GM10847 (cell line): ENCODE measurements around the gene EPS8.
A peak's percentile ranks its signal among the peaks of the same experiment; 100 is the strongest.

Source experiments
- POLR2A ChIP-seq: IDR thresholded peaks from 2 replicates; pipeline ENCODE4 v1.6.1; 2011; ENCODE audit not compliant: insufficient read length; ENCODE audit errors: extremely low read depth

Gene EPS8

DNA sequence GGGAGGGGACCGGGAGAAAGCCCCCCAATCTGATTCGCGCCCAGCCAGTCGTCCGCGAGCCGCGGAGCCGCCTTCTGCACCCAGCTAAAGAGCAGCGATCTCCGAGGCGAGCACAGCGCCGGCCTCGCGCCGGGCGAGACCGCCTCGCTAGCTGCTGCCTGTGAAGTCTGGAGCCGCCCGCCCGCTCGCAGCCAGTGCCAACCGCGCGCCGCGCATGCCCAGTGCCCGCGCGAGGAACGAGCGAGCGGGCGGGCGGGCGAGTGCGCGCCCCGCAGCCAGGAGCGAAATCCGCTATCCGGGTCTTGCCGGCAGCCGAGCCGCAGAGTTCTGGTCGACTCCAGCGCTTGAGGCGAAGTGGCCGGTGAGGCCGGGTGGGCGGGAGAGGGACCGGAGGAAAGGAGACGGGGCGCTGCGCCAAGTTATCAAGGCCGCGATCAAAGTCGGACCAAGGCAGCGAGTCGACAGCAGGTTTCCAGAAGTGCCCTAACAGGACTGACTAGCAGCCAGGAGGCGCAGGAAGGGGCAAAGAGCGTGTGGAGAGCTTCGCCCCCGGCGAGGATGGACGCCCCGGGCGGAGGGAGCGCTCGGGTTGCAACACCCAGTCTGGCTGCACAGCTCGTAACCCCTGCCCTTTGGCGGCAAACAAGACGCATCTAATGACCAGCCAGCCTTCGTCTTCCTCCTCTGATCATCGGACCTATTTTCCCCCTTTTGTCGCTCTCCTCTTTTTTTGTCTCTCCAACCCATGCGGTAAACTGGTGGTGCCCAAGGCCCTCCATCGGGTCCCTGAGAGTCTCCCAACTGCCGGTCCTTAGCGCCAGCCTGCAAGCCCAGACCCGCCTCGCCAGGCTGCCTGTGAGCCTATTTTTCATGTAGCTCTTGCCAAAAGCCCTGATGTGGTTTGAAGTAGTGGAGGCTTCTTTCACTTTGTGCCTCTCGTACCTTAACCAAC is at the start of gene EPS8:
TSS of gene EPS8 (minus strand) at position 169 of the 952 bp plus-strand sequence. CDS start 106,437 bp downstream, outside the sequence.
- TF ChIP-seq POLR2A: peak; percentile 60

DNA sequence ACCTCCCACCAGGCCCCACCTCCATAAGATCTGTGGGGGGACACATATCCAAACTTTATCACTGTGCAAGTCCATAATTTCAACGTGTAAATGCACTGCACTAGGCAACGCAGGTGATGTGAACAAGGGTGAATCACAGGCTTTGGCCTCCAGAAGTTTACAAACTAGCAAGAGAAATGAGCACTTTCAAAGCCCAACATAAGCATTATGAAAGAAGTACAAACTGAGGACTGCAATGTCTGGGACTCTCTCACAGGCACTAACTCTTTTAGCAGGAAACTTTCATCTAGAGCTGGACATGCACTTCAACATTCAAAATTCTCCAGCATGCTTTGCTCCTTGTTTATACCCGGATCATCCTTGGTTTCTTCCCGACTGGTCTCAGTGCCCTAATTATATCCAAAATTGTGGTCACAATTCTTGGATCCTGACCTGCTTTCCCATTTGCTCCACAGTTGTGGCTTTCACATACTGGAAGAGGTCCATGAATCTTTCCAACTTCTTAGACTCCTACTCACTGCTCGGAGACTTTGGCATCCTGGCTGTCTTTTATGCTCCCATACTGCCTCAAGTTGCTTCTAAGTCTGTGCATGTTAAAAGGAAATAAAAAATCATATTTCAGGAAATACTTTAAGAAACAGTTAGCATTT is 48.1 kb upstream of the EPS8 start:
- no peak for TF ChIP-seq POLR2A

DNA sequence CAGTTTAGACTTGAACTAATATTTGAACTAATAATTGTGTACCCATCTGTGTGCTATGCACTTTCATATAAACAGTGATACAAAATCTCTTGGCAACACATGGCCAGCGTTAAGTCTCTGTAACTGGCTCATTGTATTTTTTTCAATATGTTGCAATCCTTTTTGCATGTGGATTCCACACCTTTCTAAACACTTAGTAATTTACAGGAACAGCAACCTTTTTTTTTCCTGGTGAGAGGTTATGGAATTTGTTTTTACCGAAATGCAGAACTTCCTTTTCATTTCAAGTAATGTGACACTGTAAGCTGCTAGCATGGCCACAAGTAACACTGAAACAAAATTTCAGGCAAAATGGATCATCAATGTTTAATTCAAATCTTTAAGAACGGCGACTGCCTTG is 45.4 kb upstream of the EPS8 start:
- no peak for TF ChIP-seq POLR2A

DNA sequence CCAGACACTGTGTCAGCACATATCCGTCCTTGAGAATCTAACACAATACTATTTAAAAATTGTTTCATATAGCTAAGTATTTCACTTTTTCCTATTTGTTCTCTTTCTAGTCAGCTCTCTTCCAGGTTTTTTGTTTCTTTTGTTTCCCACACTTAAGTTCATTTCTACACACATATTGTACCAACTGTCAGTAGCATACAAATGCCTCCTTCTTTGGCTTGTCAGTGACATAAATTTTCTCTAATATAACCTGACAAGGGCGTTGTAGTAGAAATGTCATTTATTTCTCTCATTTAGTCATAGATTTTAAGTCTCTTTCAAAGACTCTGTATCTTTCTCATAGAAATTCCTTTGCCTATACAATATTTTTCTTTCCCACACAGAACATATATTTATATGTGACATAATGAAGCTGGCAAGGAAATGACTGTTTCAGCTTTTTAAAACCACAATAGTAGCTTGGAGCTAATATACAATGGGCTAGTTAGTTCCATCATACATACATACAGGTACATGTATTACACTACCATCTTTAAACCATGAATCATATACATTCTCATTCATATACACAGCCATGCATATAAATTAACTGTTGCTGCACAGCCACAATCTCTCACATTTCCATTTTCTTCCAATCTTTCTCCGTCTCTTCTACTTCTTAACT is 42.3 kb upstream of the EPS8 start:
- TF ChIP-seq POLR2A: no peak

GRCh38 chr12:15830538-15830937 is 41.4 kb upstream of the EPS8 start:
- no peak for TF ChIP-seq POLR2A

DNA sequence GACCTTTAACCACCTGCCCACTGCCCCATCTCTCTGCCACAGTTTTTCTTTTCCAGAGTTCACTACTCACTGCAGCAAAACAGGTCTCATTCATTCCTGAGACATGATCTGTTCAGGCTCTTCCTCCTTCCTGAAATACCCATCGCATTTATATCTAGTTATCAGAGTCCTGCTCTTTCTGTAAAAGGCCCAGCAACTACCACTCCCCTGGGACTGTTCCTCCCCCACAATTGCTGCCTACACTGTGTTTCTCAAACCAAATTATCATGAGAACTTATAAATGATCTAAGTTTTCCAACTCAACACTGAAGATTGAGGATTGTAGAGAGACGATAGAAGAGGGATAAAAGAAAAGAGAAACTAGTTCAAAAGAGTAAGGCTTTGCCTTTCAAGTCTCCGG is 40.8 kb upstream of the EPS8 start:
- TF ChIP-seq POLR2A: no peak

DNA sequence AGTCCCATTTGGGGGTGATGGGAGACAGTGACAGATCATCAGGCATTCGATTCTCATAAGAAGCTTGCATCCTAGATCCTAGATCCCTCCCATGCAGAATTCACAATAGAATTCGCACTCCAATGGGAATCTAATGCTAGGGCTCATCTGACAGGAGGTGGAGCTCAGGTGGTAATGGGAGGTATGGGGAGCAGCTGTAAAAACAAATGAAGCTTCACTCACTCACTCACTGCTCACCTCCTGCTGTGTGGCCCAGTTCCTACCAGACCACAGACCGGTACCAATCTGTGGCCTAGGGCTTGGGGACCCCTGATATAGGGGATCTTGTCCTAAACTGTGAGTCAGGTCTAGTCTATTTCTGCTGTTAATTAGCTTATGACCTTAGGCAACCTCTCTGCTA is 40.1 kb upstream of the EPS8 start:
- TF ChIP-seq POLR2A: no peak

- TF ChIP-seq POLR2A: no peak
These were observed 37.9 kb upstream of the EPS8 start for GRCh38 chr12:15827136-15827535.

- TF ChIP-seq POLR2A: no peak
These were observed 35.3 kb upstream of the EPS8 start for GRCh38 chr12:15824516-15824915.

DNA sequence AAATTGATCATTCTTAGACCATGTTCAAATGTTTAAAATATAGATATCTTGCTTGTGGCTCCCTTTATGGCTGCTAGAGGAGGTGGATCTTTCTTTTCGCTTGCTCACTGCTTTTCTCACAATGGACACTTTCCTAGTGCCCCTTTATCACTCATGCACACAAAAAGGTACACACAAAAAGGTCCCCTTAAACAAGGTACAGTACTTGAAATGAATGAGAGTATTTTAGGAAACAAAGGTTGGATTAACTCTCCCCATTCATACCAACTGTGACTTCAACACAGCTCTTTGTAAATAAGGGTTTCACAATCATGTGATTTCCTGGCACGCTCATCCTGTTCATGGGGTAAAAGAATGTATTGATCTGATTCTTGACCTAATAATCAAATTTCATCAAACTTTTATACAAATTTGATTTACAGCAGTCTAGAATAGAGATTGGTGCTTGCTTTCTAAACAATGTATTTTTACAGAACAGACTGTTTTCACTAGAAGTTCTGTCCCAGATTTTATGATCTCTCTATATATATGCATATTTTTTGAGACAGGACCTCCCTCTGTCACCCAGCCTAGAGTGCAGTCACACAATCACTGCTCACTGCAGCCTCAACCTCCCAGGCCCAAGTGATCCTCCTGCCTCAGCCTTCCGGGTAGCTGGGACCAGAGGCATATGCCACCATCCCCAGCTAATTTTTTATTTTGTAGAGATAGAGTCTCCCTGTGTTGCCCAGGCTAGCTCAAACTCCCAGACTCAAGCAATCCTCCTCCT is 34.4 kb upstream of the EPS8 start:
- no peak for TF ChIP-seq POLR2A

DNA sequence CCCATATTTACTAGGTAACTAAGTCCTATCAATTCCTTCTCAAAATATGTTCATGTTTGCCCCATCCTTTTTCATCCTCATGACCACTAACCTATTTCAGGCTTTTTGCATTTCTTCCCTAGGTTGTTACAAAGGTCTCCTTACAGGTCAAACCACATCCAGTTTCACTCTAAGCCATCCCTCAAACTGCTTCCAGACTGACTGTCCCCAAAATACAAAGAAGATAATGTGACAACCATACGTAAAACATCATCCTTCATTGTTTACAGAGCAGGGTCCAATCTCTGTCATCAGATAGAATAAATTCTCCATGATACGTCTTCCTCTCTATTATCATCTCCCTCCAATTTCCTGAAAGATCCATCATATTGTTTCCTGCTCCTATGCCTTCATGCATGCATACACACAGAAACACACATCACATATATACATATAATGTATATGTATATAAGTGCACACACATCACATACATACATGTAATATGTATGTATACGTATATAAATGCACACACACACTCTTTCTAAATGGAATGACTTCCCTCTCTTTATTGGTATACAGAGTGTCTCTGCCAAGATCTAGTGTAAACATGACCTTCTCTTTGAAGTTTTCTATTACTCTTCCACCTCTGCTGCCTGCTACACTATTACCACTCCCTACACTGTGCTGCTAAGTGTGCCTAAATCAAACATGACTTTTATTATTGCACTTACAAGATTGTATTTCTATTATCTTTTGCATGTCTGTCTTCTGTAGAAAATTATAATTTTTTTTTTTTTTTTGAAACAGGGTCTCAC is 30.7 kb upstream of the EPS8 start:
- no peak for TF ChIP-seq POLR2A

- TF ChIP-seq POLR2A: no peak
These were observed 29.2 kb upstream of the EPS8 start for GRCh38 chr12:15818418-15818817.

DNA sequence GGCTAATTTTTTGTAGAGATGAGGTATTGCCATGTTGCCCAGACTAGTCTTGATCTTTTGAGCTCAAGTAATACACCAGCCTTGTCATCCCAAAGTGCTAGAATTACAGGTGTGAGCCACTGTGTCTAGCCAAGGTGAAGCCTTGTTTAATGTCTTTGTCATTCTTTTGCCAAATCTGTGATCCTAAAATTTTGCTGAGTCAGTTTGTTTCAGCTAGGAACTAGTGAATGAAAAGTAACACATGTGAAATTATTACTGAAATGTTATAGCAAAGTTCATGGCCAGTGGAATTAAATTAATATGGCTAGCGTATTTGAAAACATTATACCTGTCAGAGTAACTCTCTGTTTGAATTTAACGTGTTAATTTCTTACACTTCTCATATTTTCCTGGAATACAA is 26.5 kb upstream of the EPS8 start:
- no peak for TF ChIP-seq POLR2A
